Measurements from ENCODE around the gene SOCS7. TPM values are rescaled to one million over a fixed set of nuclear protein-coding genes. Genes with fewer than 3 reads are reported as not detected.

Gene SOCS7
- total and polyA plus RNA-seq, 10 of the 15 experiments (the other 5 are each of a cell fraction or from before 2014, with no cell fraction given): 0.68 to 12.8 (median 7.3) TPM

DNA sequence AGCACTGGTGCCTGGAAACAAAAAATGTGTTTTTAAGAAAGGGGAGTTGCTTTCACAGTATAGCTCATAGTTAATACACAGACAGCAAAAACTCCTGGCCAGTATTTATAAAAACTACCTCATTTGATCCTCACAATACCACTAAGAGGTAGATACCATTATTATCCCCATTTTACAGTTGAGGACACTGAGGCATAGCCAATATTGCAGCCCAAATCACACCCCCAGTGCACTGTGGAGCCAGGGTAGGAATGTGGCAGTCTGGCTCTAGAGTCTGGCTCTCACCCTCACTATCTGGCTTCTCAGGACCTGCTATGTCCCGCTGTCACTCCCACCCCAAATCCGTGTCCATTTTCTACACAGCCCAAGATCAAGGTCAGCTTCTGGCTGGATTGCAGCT, 79.2 kb downstream of the SOCS7 start:
- no peak for FAIRE-seq
- POLR2A ChIA-PET: no interaction called here
- Histone ChIP-seq H4K20me1 (ENCODE audit: control insufficient read depth, insufficient read depth) (no peaks in the 10 kb centered on the region), H3K9me3 (replicated peaks; ENCODE audit: control insufficient read depth, insufficient read depth, low read length) (no peaks in the 10 kb centered on the region), H3K27me3 (replicated peaks in 1 of 2; ENCODE audit: control insufficient read depth in 2 of 2, insufficient read depth in 2 of 2, low read length in 1 of 2) (no peaks in the 10 kb centered on the region; a peak in 1 of 4 replicates), H2AFZ (ENCODE audit: control insufficient read depth, low read depth, low read length) (no peak overlapping the region), H3K4me3 (no peak overlapping the region), H3K4me2 (ENCODE audit: control insufficient read depth, insufficient read depth) (no peak overlapping the region), H3K36me3 (ENCODE audit: control insufficient read depth in 2 of 2, insufficient read depth in 2 of 2, low read length in 1 of 2) (no peaks in the 10 kb centered on the region), H3K9ac (ENCODE audit: control insufficient read depth, insufficient read depth, low read length) (no peak overlapping the region), H3K4me1 (ENCODE audit: control insufficient read depth, insufficient read depth, low read length) (peaks cover 4% of the 10 kb centered on the region), H3K79me2 (ENCODE audit: control insufficient read depth, insufficient read depth, low read length) (no peaks in the 10 kb centered on the region), H3K27ac (ENCODE audit: control insufficient read depth, insufficient read depth) (no peak overlapping the region)
- 14% methylated on average over 2 of the region's 2 CpGs for WGBS (ENCODE audit: insufficient coverage, insufficient replicate concordance, low lambda C conversion rate, missing lambda C conversion rate)
- SMC1A ChIA-PET (ENCODE audit: uncharacterized antibody, unreplicated experiment): interaction anchor here (0.9 to 2.2 kb wide), 2 partner anchors 10 to 17 kb away, joined by 3 to 5 read pairs; no protein-coding TSS in a partner anchor
- DNase-seq (ENCODE audit: low read depth, low spot score): no peak
- no peak for ATAC-seq
- RAD21 ChIA-PET (ENCODE audit: unreplicated experiment): no interaction called here
- CTCF ChIA-PET: interaction anchor here (0.8 to 1.2 kb wide), 5 partner anchors 13 to 237 kb away, joined by 3 to 4 read pairs (median 3); no protein-coding TSS in a partner anchor
- TF ChIP-seq PAX8 (IDR thresholded peaks at IDR 0.05): no peak
- no peak for TF ChIP-seq ZNF622 (IDR thresholded peaks at IDR 0.05)
- TF ChIP-seq POLR2AphosphoS2 (IDR thresholded peaks at IDR 0.05; ENCODE audit: low read depth, low read length): no peak
- TF ChIP-seq CBFB (IDR thresholded peaks at IDR 0.05; ENCODE audit: low read depth): no peak
- TF ChIP-seq BCL11A (IDR thresholded peaks at IDR 0.05; ENCODE audit: low read depth, low read length): no peak
- no peak for TF ChIP-seq SUPT20H (IDR thresholded peaks at IDR 0.05; ENCODE audit: borderline replicate concordance, control insufficient read depth, low read depth, low read length)
- intact Hi-C loops (cut with micrococcal nuclease; ENCODE audit: unreplicated experiment) (no loop called here), in situ Hi-C loops (cut with MboI) (loop anchor here (5.0 kb wide), 1 partner anchor 231 kb away; no protein-coding TSS in a partner anchor)
- no TSS peak for BruUV-seq (replicated peaks)

DNA sequence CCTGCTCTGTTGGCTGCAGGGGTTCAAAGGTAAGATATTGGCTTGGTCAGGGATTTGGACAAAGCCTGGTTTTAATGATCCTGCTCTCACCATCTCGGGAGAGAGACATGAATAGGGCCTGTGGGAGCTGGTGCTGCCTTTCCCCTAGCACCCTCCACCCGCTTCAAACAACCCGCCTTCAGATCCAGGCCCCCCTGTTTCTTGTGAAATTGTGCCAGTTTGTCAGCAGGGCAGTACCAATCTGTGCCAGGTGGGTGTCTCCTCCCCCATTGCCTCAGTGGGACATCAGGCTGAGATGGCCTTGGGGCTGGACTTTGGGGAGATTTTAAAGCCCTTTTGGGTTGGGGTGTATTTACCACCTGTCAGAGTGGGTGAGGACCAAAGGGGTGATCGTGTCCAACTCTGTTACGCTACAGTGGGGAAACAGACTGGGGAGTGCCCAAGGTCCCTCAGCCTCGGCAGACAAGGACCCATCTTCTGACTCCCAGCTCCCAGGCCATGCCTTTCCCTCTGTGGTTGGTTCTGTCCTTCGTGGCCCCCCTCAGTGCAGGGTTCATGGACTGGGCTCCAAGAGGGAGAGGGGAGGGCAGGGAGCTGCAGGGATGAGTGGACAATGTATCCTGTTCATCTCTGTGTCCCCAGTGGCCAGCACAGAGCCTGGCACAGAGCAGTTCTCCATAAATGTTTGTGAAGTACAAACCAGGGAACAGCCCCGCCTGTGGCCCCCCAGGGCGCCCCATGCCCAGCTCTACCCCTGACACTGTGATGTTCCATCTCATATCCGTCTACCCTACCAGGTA, 79.9 kb downstream of the SOCS7 start:
- Histone ChIP-seq H3K36me3 (ENCODE audit: control insufficient read depth in 2 of 2, insufficient read depth in 2 of 2, low read length in 1 of 2) (no peaks in the 10 kb centered on the region), H3K79me2 (ENCODE audit: control insufficient read depth, insufficient read depth, low read length) (no peaks in the 10 kb centered on the region), H3K27ac (ENCODE audit: control insufficient read depth, insufficient read depth) (no peak overlapping the region), H3K4me3 (no peak overlapping the region), H3K4me1 (ENCODE audit: control insufficient read depth, insufficient read depth, low read length) (peaks cover 4% of the 10 kb centered on the region), H3K9ac (ENCODE audit: control insufficient read depth, insufficient read depth, low read length) (no peak overlapping the region), H2AFZ (ENCODE audit: control insufficient read depth, low read depth, low read length) (no peak overlapping the region), H3K4me2 (ENCODE audit: control insufficient read depth, insufficient read depth) (no peak overlapping the region), H4K20me1 (ENCODE audit: control insufficient read depth, insufficient read depth) (no peaks in the 10 kb centered on the region), H3K27me3 (replicated peaks in 1 of 2; ENCODE audit: control insufficient read depth in 2 of 2, insufficient read depth in 2 of 2, low read length in 1 of 2) (no peaks in the 10 kb centered on the region; a peak in 1 of 4 replicates), H3K9me3 (replicated peaks; ENCODE audit: control insufficient read depth, insufficient read depth, low read length) (no peaks in the 10 kb centered on the region)
- 36% methylated on average over 10 of the region's 10 CpGs for WGBS (ENCODE audit: insufficient coverage, insufficient replicate concordance, low lambda C conversion rate, missing lambda C conversion rate)
- no TSS peak for BruUV-seq (replicated peaks)
- CTCF ChIA-PET: interaction anchor here (0.8 to 1.6 kb wide), 5 partner anchors 9 to 232 kb away, joined by 3 to 5 read pairs (median 4); no protein-coding TSS in a partner anchor
- ATAC-seq (no peak), DNase-seq (ENCODE audit: low read depth, low spot score) (no peak), FAIRE-seq (no peak)
- in situ Hi-C loops (cut with MboI): loop anchor here (5.0 kb wide), 1 partner anchor 231 kb away; no protein-coding TSS in a partner anchor
- POLR2A ChIA-PET: no interaction called here
- RAD21 ChIA-PET (ENCODE audit: unreplicated experiment): interaction anchor here (0.9 kb wide), 1 partner anchor 16 kb away, joined by 4 read pairs; no protein-coding TSS in a partner anchor
- SMC1A ChIA-PET (ENCODE audit: uncharacterized antibody, unreplicated experiment): interaction anchor here (0.9 to 2.2 kb wide), 2 partner anchors 8 to 10 kb away, joined by 3 to 5 read pairs; no protein-coding TSS in a partner anchor
- intact Hi-C loops (cut with micrococcal nuclease; ENCODE audit: unreplicated experiment): no loop called here
- TF ChIP-seq GABPA (IDR thresholded peaks at IDR 0.05; ENCODE audit: low read depth): no peak
- TF ChIP-seq TCF12 (IDR thresholded peaks at IDR 0.05; ENCODE audit: low read depth, low read length): no peak
- no peak for TF ChIP-seq SUZ12 (IDR thresholded peaks at IDR 0.05; ENCODE audit: unreplicated experiment)
- TF ChIP-seq TARDBP (IDR thresholded peaks at IDR 0.05; ENCODE audit: borderline replicate concordance): no peak
- TF ChIP-seq IRF4 (IDR thresholded peaks at IDR 0.05; ENCODE audit: low read depth, low read length): no peak
- no peak for TF ChIP-seq MEF2A (IDR thresholded peaks at IDR 0.05; ENCODE audit: insufficient read depth, low read depth, low read length)
- no peak for TF ChIP-seq KAT2A (conservative IDR thresholded peaks at IDR 0.05; ENCODE audit: control insufficient read depth, low read depth, low read length)
- no peak for TF ChIP-seq CEBPB (IDR thresholded peaks at IDR 0.05; ENCODE audit: borderline replicate concordance in 1 of 2, low read depth in 2 of 2, low read length in 2 of 2)
- TF ChIP-seq CBX5 (IDR thresholded peaks at IDR 0.05; ENCODE audit: low read depth): no peak
- no peak for TF ChIP-seq CBFB (IDR thresholded peaks at IDR 0.05; ENCODE audit: low read depth)
- no peak for TF ChIP-seq NR2F1 (conservative IDR thresholded peaks at IDR 0.05)
- no peak for TF ChIP-seq NFIC (IDR thresholded peaks at IDR 0.05; ENCODE audit: low read depth, low read length)

Data from GM12878 (cell line).